K562 (cell line): Measurements from ENCODE around the gene EEF2K. TPM values are rescaled to one million over a fixed set of nuclear protein-coding genes. Genes with fewer than 3 reads are reported as not detected.
"Not testable (repeated sequence)": the region's sequence is repeated elsewhere in the genome, so short reads cannot be mapped to it uniquely, and the experiment has no call there.

Source experiments
- ATAC-seq: fragments of 200-7000 bp; cut with Tn5 transposase; 3 replicates; pipeline ENCODE4 v1.9.1; 2020; ENCODE audit warnings: moderate library complexity
- BruUV-seq: library from RNA; stranded (reverse); fragments of 400-500 nt; replicated peaks from 2 replicates; lab custom pipeline; 2021; lab: Mats Ljungman, UMichigan
- CTCF ChIA-PET: fragments of 300-600 bp; formaldehyde crosslinking; extraction: SDS; loops from one replicate; lab custom pipeline; 2021; ENCODE audit warnings: low intra/inter-chr PET ratio; lab: Yijun Ruan, JAX
- POLR2A ChIA-PET: fragments of 300-600, 350-650 bp; sonication (Branson Sonifier 250); formaldehyde crosslinking; extraction: SDS; loops from one replicate; lab custom pipeline; 2021; ENCODE audit warnings: antibody characterized with exemption, inconsistent platforms; lab: Yijun Ruan, JAX
- DNase-seq, 4 experiments: peaks; one replicate each; pipeline versions ENCODE4 v3.0.0 to v3.0.0-alpha.2; 2011 to 2018; ENCODE audit warnings: low spot score in 3 of 4, mixed read lengths in 3 of 4; ENCODE audit errors: extremely low read depth in 1 of 4
- FAIRE-seq: peaks from 2 replicates; lab custom pipeline; 2011; peaks lifted over from hg19 to GRCh38; lab: Jason Lieb, UNC
- H2AFZ ChIP-seq: 2 replicates; pipeline ENCODE4 v1.6.0; 2011; ENCODE audit warnings: low read depth, low read length, control low read depth, inconsistent platforms
- H3K27ac ChIP-seq: fragments of 200-600 bp; 3 replicates; pipeline ENCODE4 v1.8.0; 2011; ENCODE audit warnings: low read depth, mild to moderate bottlenecking, control low read depth, inconsistent platforms, low read length, moderate library complexity, mixed read lengths; ENCODE audit errors: extremely low read depth
- H3K27me3 ChIP-seq, 2 experiments: fragments of 300-600 bp in 1 of 2; 2 replicates in 1 of 2; 3 replicates in 1 of 2; pipeline versions ENCODE4 v1.6.0 to v1.8.0; 2011; ENCODE audit warnings: inconsistent platforms in 2 of 2, low read length in 2 of 2, mild to moderate bottlenecking in 1 of 2, mixed read lengths in 1 of 2, moderate library complexity in 1 of 2; ENCODE audit not compliant: control insufficient read depth in 2 of 2, insufficient read depth in 2 of 2
- H3K36me3 ChIP-seq: fragments of 300-600 bp; 3 replicates; pipeline ENCODE4 v1.8.0; 2011; ENCODE audit warnings: mild to moderate bottlenecking, low read length, inconsistent platforms; ENCODE audit not compliant: control insufficient read depth, insufficient read depth
- H3K4me1 ChIP-seq, 2 experiments: fragments of 200-600 bp in 1 of 2; replicated peaks in 1 of 2; 2 replicates in 1 of 2; 3 replicates in 1 of 2; pipeline versions ENCODE4 v1.5.1 to v1.8.0; 2011; ENCODE audit warnings: inconsistent platforms in 2 of 2, low read length in 2 of 2, mild to moderate bottlenecking in 1 of 2, mixed read lengths in 1 of 2, moderate library complexity in 1 of 2; ENCODE audit not compliant: control insufficient read depth in 2 of 2, insufficient read depth in 2 of 2
- H3K4me2 ChIP-seq: 2 replicates; pipeline ENCODE4 v1.6.1; 2011; ENCODE audit warnings: low read length, control low read depth, inconsistent platforms, mixed read lengths; ENCODE audit not compliant: insufficient read depth
- H3K4me3 ChIP-seq: fragments of 200-600 bp; sonication (generic), shearing (Covaris generic); 2 replicates; pipeline ENCODE4 v1.5.1; 2016; ENCODE audit warnings: control low read depth, inconsistent platforms
- H3K79me2 ChIP-seq: fragments of 200-600 bp; 3 replicates; pipeline ENCODE4 v1.8.0; 2011; ENCODE audit warnings: low read length, inconsistent platforms; ENCODE audit not compliant: control insufficient read depth, insufficient read depth
- H3K9ac ChIP-seq, 2 experiments: 2 replicates each; pipeline versions ENCODE4 v1.6.0 to v1.6.1; 2011; ENCODE audit warnings: low read depth in 2 of 2, low read length in 2 of 2, control low read depth in 1 of 2, inconsistent platforms in 1 of 2, mild to moderate bottlenecking in 1 of 2, mixed read lengths in 1 of 2; ENCODE audit not compliant: insufficient read depth in 1 of 2
- H3K9me1 ChIP-seq: one replicate; pipeline ENCODE4 v1.6.0; 2011; ENCODE audit warnings: inconsistent platforms, mild to moderate bottlenecking, low read length, moderate library complexity; ENCODE audit not compliant: control insufficient read depth, insufficient read depth
- H3K9me3 ChIP-seq: replicated peaks from 2 replicates; pipeline ENCODE4 v1.5.1; 2011; ENCODE audit warnings: low read depth, low read length, inconsistent platforms; ENCODE audit not compliant: control insufficient read depth, insufficient read depth
- H4K20me1 ChIP-seq: replicated peaks from 2 replicates; pipeline ENCODE4 v1.6.1; 2011; ENCODE audit warnings: low read length, inconsistent platforms, mixed read lengths; ENCODE audit not compliant: control insufficient read depth, insufficient read depth
- ADNP ChIP-seq: fragments of 200-800 bp; sonication (Bioruptor generic); IDR thresholded peaks from 2 replicates; pipeline ENCODE4 v1.6.1; 2016; ENCODE audit warnings: missing genetic modification characterization, missing compliant biosample characterization
- BCOR ChIP-seq: fragments of 450-650 bp; IDR thresholded peaks from 2 replicates; pipeline ENCODE4 v1.6.1; 2016
- CEBPG ChIP-seq, 3 experiments: fragments of 200-800 bp in 1 of 3; sonication (Bioruptor generic) in 1 of 3; sonication (generic) in 1 of 3; formaldehyde crosslinking in 1 of 3; IDR thresholded peaks in 2 of 3; conservative IDR thresholded peaks in 1 of 3; 2 replicates each; pipeline versions ENCODE4 v1.6.1 to v1.8.0; 2016 to 2022; ENCODE audit warnings: missing compliant biosample characterization in 2 of 3, missing genetic modification characterization in 2 of 3, mild to moderate bottlenecking in 1 of 3, missing genetic modification reagents in 1 of 3
- EP400 ChIP-seq: fragments of 450-650 bp; IDR thresholded peaks from 2 replicates; pipeline ENCODE4 v1.6.1; 2017; ENCODE audit warnings: antibody characterized with exemption, mild to moderate bottlenecking, moderate library complexity
- IRF9 ChIP-seq: fragments of 450-650 bp; IDR thresholded peaks from 2 replicates; pipeline ENCODE4 v1.6.1; 2016; ENCODE audit warnings: missing biosample characterization, missing genetic modification characterization
- LEF1 ChIP-seq: fragments of 450-650 bp; IDR thresholded peaks from 2 replicates; pipeline ENCODE4 v1.6.1; 2016; ENCODE audit warnings: mild to moderate bottlenecking
- WGBS: fragments of 100-300 bp; shearing (Covaris generic); methylation state at CpG from one replicate; pipeline ENCODE4 v1.1.6; 2016; ENCODE audit warnings: low coverage, mixed read lengths; ENCODE audit not compliant: insufficient coverage; ENCODE audit errors: missing lambda C conversion rate; 5-methylcytosine and 5-hydroxymethylcytosine counted together
- in situ Hi-C: fragments of 300-500 bp; cut with MboI; formaldehyde crosslinking; loops from 4 replicates; pipeline ENCODE4 v1.15.0; 2018; ENCODE audit warnings: inconsistent platforms, mixed read lengths
- intact Hi-C: fragments of 100-400 bp; cut with micrococcal nuclease; formaldehyde crosslinking; loops from 2 replicates; pipeline ENCODE4 v1.14.2; 2022
- polyA plus RNA-seq, 8 experiments: library from polyadenylated mRNA; depleted of rRNA in 4 of 8; stranded (reverse) in 5 of 8; unstranded in 3 of 8; fragments of >200 nt; fragmentation: Nextera tagmentation in 2 of 8; fragmentation: Illumina TruSeq in 1 of 8; extraction: Ambion mirVana in 2 of 8; extraction: Trizol in 1 of 8; gene quantifications; 2 replicates each; pipeline versions ENCODE4 v1.2.1 to v1.2.3, GENCODE V29; 2011 to 2014; ENCODE audit warnings: inconsistent platforms in 1 of 8, missing spikeins in 1 of 8
- total RNA-seq, 7 experiments: library from RNA; depleted of rRNA in 6 of 7; stranded (reverse); fragments of >200 nt in 6 of 7; fragmentation: Illumina TruSeq in 2 of 7; extraction: Trizol in 2 of 7; gene quantifications; 2 replicates each; pipeline versions ENCODE4 v1.2.1 to v1.2.3, GENCODE V29; 2011 to 2021; ENCODE audit warnings: low replicate concordance in 1 of 7
- TF ChIP-seq, protein P1 (sequence below): IDR thresholded peaks from 3 replicates; pipeline ENCODE4 v1.6.1; 2011; ENCODE audit warnings: borderline replicate concordance, mild to moderate bottlenecking, moderate library complexity; ENCODE audit not compliant: insufficient read length; ENCODE audit errors: extremely low read depth
- TF ChIP-seq, protein P2 (sequence below): sonication (generic); formaldehyde crosslinking; IDR thresholded peaks from 2 replicates; pipeline ENCODE4 v1.8.1; 2023; ENCODE audit warnings: mild to moderate bottlenecking, missing genetic modification reagents

EEF2K gene
- total and polyA plus RNA-seq, 9 of the 15 experiments (the other 6 are each of a cell fraction or from before 2014, with no cell fraction given) = 3.0 to 35.2 (median 12.2) TPM

GRCh38 chr16:22196559-22197168 is 9.4 kb upstream of the EEF2K start:
- DNase-seq, H3K79me2 ChIP-seq, FAIRE-seq, H3K9me1 ChIP-seq, H3K27me3 ChIP-seq, in situ Hi-C loops, ATAC-seq, H3K36me3 ChIP-seq, H4K20me1 ChIP-seq, BruUV-seq, H3K9me3 ChIP-seq: not testable (repeated sequence)
- 12% methylated on average over 19 of the region's 20 CpGs for WGBS
- CTCF ChIA-PET = interaction anchor here (0.8 to 3.1 kb wide), 2 partner anchors 100 to 104 kb away, joined by 3 to 49 read pairs; partner anchors contain the start of gene POLR3E
- intact Hi-C loops = loop anchor here (1.0 to 5.0 kb wide), 3 partner anchors 101 to 1039 kb away; partner anchors contain the start of genes CDR2, LDAF1 and POLR3E
- Histone ChIP-seq H3K4me2 (peak overlapping the region; percentile 93), H3K4me3 (peak overlapping the region; percentile 56), H2AFZ (peak overlapping the region; percentile 96), H3K4me1 (peaks cover 16 to 22% of the 10 kb centered on the region in 2 experiments; a peak in 4 of 5 replicates), H3K9ac (peak overlapping the region; percentile 70; a peak in 3 of 4 replicates), H3K27ac (0 out of 3 replicates have a peak overlapping the region, but pooled peaks have one; percentile 54)
- POLR2A ChIA-PET = interaction anchor here (0.6 to 1.4 kb wide), 3 partner anchors 86 to 212 kb away, joined by 3 to 7 read pairs (median 3); partner anchors contain the start of gene POLR3E
- TF ChIP-seq BCOR (peak; percentile 9; the same call in 1 of the 2 replicates), ADNP (tag) (peak; percentile 95; the same call in 1 of the 2 replicates), EP400 (peak; percentile 38; the same call in 1 of the 2 replicates), IRF9 (tag) (0 out of 2 replicates have a peak, but pooled peaks have one; percentile 24), CEBPG (CRISPR knock-in tag; IDR thresholded peaks at IDR 0.05) (peak; percentile 85), CEBPG (tag; conservative IDR thresholded peaks at IDR 0.05 in 1 of 2, IDR thresholded peaks at IDR 0.05 in 1 of 2) (peak; percentile 82 to 93), LEF1 (peak; percentile 20; the same call in 1 of the 2 replicates)
- TF ChIP-seq, protein P1, sequence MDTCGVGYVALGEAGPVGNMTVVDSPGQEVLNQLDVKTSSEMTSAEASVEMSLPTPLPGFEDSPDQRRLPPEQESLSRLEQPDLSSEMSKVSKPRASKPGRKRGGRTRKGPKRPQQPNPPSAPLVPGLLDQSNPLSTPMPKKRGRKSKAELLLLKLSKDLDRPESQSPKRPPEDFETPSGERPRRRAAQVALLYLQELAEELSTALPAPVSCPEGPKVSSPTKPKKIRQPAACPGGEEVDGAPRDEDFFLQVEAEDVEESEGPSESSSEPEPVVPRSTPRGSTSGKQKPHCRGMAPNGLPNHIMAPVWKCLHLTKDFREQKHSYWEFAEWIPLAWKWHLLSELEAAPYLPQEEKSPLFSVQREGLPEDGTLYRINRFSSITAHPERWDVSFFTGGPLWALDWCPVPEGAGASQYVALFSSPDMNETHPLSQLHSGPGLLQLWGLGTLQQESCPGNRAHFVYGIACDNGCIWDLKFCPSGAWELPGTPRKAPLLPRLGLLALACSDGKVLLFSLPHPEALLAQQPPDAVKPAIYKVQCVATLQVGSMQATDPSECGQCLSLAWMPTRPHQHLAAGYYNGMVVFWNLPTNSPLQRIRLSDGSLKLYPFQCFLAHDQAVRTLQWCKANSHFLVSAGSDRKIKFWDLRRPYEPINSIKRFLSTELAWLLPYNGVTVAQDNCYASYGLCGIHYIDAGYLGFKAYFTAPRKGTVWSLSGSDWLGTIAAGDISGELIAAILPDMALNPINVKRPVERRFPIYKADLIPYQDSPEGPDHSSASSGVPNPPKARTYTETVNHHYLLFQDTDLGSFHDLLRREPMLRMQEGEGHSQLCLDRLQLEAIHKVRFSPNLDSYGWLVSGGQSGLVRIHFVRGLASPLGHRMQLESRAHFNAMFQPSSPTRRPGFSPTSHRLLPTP = peak; percentile 55
- TF ChIP-seq, protein P2, sequence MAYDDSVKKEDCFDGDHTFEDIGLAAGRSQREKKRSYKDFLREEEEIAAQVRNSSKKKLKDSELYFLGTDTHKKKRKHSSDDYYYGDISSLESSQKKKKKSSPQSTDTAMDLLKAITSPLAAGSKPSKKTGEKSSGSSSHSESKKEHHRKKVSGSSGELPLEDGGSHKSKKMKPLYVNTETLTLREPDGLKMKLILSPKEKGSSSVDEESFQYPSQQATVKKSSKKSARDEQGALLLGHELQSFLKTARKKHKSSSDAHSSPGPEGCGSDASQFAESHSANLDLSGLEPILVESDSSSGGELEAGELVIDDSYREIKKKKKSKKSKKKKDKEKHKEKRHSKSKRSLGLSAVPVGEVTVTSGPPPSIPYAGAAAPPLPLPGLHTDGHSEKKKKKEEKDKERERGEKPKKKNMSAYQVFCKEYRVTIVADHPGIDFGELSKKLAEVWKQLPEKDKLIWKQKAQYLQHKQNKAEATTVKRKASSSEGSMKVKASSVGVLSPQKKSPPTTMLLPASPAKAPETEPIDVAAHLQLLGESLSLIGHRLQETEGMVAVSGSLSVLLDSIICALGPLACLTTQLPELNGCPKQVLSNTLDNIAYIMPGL (CRISPR knock-in tag) = peak; percentile 17; the same call in 1 of the 2 replicates
